Thoracic aorta (tissue), 2 donors: ENCODE measurements around the gene ATP6V0D1. TPM values are rescaled to one million over a fixed set of nuclear protein-coding genes. Genes with fewer than 3 reads are reported as not detected.
"Not testable (repeated sequence)": the region's sequence is repeated elsewhere in the genome, so short reads cannot be mapped to it uniquely, and the experiment has no call there.

ENCODE experiments used
- ATAC-seq: fragments of 150-250 bp; one replicate; pipeline ENCODE4 v1.8.0; 2017; ENCODE audit warnings: low read depth; ENCODE audit not compliant: insufficient number of reproducible peaks, low FRiP score
- DNase-seq: peaks from one replicate; pipeline ENCODE4 v3.0.0-alpha.2; 2020; ENCODE audit warnings: low spot score
- H3K27ac ChIP-seq, 2 donors: fragments of 200-600 bp; sonication (generic); 1 replicate in 1 of 2; 2 replicates in 1 of 2; pipeline ENCODE4 v1.5.1; 2016; ENCODE audit warnings: mild to moderate bottlenecking in 2 of 2, moderate library complexity in 2 of 2
- H3K27me3 ChIP-seq: fragments of 200-600 bp; sonication (generic); replicated peaks from 2 replicates; pipeline ENCODE4 v1.6.0; 2016; ENCODE audit warnings: mild to moderate bottlenecking; ENCODE audit not compliant: insufficient read depth
- H3K36me3 ChIP-seq: fragments of 200-600 bp; sonication (generic); one replicate; pipeline ENCODE4 v1.5.1; 2016
- H3K4me1 ChIP-seq, 2 donors: fragments of 200-600 bp; sonication (generic); 1 replicate in 1 of 2; 2 replicates in 1 of 2; pipeline versions ENCODE4 v1.5.1 to v1.6.0; 2016; ENCODE audit warnings: low read depth in 2 of 2, mild to moderate bottlenecking in 1 of 2; ENCODE audit not compliant: control insufficient read depth in 1 of 2
- H3K4me3 ChIP-seq: fragments of 200-600 bp; sonication (generic); 2 replicates; pipeline ENCODE4 v1.5.1; 2016; ENCODE audit warnings: mild to moderate bottlenecking
- H3K9me3 ChIP-seq: fragments of 200-600 bp; sonication (generic); 2 replicates; pipeline ENCODE4 v1.5.1; 2016
- CTCF ChIP-seq: fragments of 200-600 bp; sonication (generic); IDR thresholded peaks from one replicate; pipeline ENCODE4 v1.5.1; 2019; ENCODE audit warnings: antibody characterized with exemption
- total RNA-seq, 2 donors: library from RNA; depleted of rRNA; stranded (reverse); fragments of >200 nt; gene quantifications; one replicate each; pipeline versions ENCODE4 v1.1.0 to v1.2.3, GENCODE V29; 2016

Gene ATP6V0D1
- total RNA-seq, 2 donors from 2014 or later, result 68.6 to 72.7 TPM

- Histone ChIP-seq H3K4me3 (no peak overlapping the region), H3K9me3 (no peaks in the 10 kb centered on the region), H3K27ac (no peak overlapping the region), H3K4me1 (no peaks in the 10 kb centered on the region), H3K36me3 (no peaks in the 10 kb centered on the region), H3K27me3 (no peaks in the 10 kb centered on the region)
- no peak for ATAC-seq
- DNase-seq, result no peak
- peak; percentile 51 for TF ChIP-seq CTCF
Observed at GRCh38 chr16:67514382-67514828, 33.4 kb upstream of the ATP6V0D1 start.

- not testable (repeated sequence) for H3K4me3 ChIP-seq, H3K4me1 ChIP-seq, H3K36me3 ChIP-seq, ATAC-seq, H3K9me3 ChIP-seq, H3K27ac ChIP-seq, H3K27me3 ChIP-seq, DNase-seq
Observed at GRCh38 chr16:67513892-67514291, 32.9 kb upstream of the ATP6V0D1 start.

GRCh38 chr16:67509016-67509415, 28.1 kb upstream of the ATP6V0D1 start:
- no peak overlapping the region for H3K27ac ChIP-seq
- no peaks in the 10 kb centered on the region for H3K27me3 ChIP-seq
- H3K4me3 ChIP-seq, result no peak overlapping the region
- ATAC-seq (no peak), DNase-seq (no peak)
- no peaks in the 10 kb centered on the region for H3K9me3 ChIP-seq
- no peaks in the 10 kb centered on the region for H3K4me1 ChIP-seq
- no peak for TF ChIP-seq CTCF
- H3K36me3 ChIP-seq, result no peaks in the 10 kb centered on the region

GRCh38 chr16:67506468-67506867, 25.5 kb upstream of the ATP6V0D1 start:
- H3K4me1 ChIP-seq, result no peaks in the 10 kb centered on the region
- no peak overlapping the region for H3K27ac ChIP-seq
- H3K9me3 ChIP-seq, result no peaks in the 10 kb centered on the region
- ATAC-seq (no peak), DNase-seq (no peak)
- H3K27me3 ChIP-seq, result no peaks in the 10 kb centered on the region
- no peak overlapping the region for H3K4me3 ChIP-seq
- TF ChIP-seq CTCF, result no peak
- H3K36me3 ChIP-seq, result no peaks in the 10 kb centered on the region

- Histone ChIP-seq H3K36me3 (no peaks in the 10 kb centered on the region), H3K4me1 (no peaks in the 10 kb centered on the region), H3K27ac (no peak overlapping the region), H3K27me3 (no peaks in the 10 kb centered on the region), H3K4me3 (no peak overlapping the region), H3K9me3 (no peaks in the 10 kb centered on the region)
- DNase-seq (no peak), ATAC-seq (no peak)
- no peak for TF ChIP-seq CTCF
Observed at GRCh38 chr16:67504031-67505021, 23.4 kb upstream of the ATP6V0D1 start.
